ENCODE data around the gene SH3RF3.

The SH3RF3 gene

GRCh38 chr2:109244750-109245382 is 115.9 kb downstream of the SH3RF3 start:
- no peak for DNase-seq

GRCh38 chr2:109246176-109246575 is 117.2 kb downstream of the SH3RF3 start:
- DNase-seq: no peak

- no peak for DNase-seq
Measured at GRCh38 chr2:109246616-109247015, 117.6 kb downstream of the SH3RF3 start.

- no peak for DNase-seq
Measured at GRCh38 chr2:109247340-109247739, 118.3 kb downstream of the SH3RF3 start.

GRCh38 chr2:109247812-109248211 is 118.8 kb downstream of the SH3RF3 start:
- DNase-seq: no peak

- no peak for DNase-seq
Measured at GRCh38 chr2:109248590-109248989, 119.6 kb downstream of the SH3RF3 start.

- no peak for DNase-seq
Measured at GRCh38 chr2:109253217-109253616, 124.2 kb downstream of the SH3RF3 start.

GRCh38 chr2:109254174-109254904 is 125.3 kb downstream of the SH3RF3 start:
- no peak for DNase-seq

- DNase-seq: no peak
Measured at GRCh38 chr2:109255654-109256053, 126.6 kb downstream of the SH3RF3 start.

- DNase-seq: no peak
Measured at GRCh38 chr2:109256111-109256510, 127.1 kb downstream of the SH3RF3 start.

GRCh38 chr2:109256921-109257320 is 127.9 kb downstream of the SH3RF3 start:
- no peak for DNase-seq

GRCh38 chr2:109257653-109258052 is 128.6 kb downstream of the SH3RF3 start:
- DNase-seq: no peak

- DNase-seq: no peak
Measured at GRCh38 chr2:109258376-109258775, 129.4 kb downstream of the SH3RF3 start.

GRCh38 chr2:109258905-109259540 is 130.0 kb downstream of the SH3RF3 start:
- DNase-seq: no peak

GRCh38 chr2:109259671-109260070 is 130.7 kb downstream of the SH3RF3 start:
- no peak for DNase-seq

GRCh38 chr2:109260116-109260855 is 131.3 kb downstream of the SH3RF3 start:
- no peak for DNase-seq

GRCh38 chr2:109260886-109261700 is 132.1 kb downstream of the SH3RF3 start:
- DNase-seq: no peak

- DNase-seq: no peak
Measured at GRCh38 chr2:109261906-109262631, 133.1 kb downstream of the SH3RF3 start.

GRCh38 chr2:109264595-109265328 is 135.8 kb downstream of the SH3RF3 start:
- DNase-seq: no peak

GRCh38 chr2:109265369-109265768 is 136.4 kb downstream of the SH3RF3 start:
- no peak for DNase-seq

- DNase-seq: no peak
Measured at GRCh38 chr2:109265953-109266352, 136.9 kb downstream of the SH3RF3 start.

Measured in amniotic stem cell (primary cell).